Head of caudate nucleus (tissue), 42 donors: ENCODE data around the gene GBF1.
A peak's percentile ranks its signal among the peaks of the same experiment; 100 is the strongest.

Experiments
- DNase-seq, 42 donors: peaks; one replicate each; pipeline versions ENCODE4 v3.0.0 to v3.0.0-alpha.2; 2020 to 2021; ENCODE audit warnings: mixed read lengths in 7 of 42
- intact Hi-C: fragments of 100-400 bp; cut with DNase I; formaldehyde crosslinking; loops from one replicate; pipeline ENCODE4 v1.15.0; 2022

The GBF1 gene

GRCh38 chr10:102411341-102412255 lies 166.3 kb downstream of the GBF1 start:
- intact Hi-C loops: no loop called here
- no peak for DNase-seq

GRCh38 chr10:102412293-102412692 lies 167.0 kb downstream of the GBF1 start:
- intact Hi-C loops: no loop called here
- no peak for DNase-seq

- DNase-seq: peak in 39 of 42 donors; percentile 45 to 93 (median 70)
- intact Hi-C loops: no loop called here
Observed at GRCh38 chr10:102413053-102413705, 167.8 kb downstream of the GBF1 start.

- DNase-seq: no peak
- intact Hi-C loops: no loop called here
Observed at GRCh38 chr10:102413806-102414561, 168.7 kb downstream of the GBF1 start.

GRCh38 chr10:102414749-102415148 lies 169.4 kb downstream of the GBF1 start:
- intact Hi-C loops: no loop called here
- peak in 1 of 42 donors; percentile 3 for DNase-seq

GRCh38 chr10:102416283-102416682 lies 171.0 kb downstream of the GBF1 start:
- no peak for DNase-seq
- intact Hi-C loops: no loop called here

- intact Hi-C loops: no loop called here
- DNase-seq: no peak
Observed at GRCh38 chr10:102416695-102417094, 171.4 kb downstream of the GBF1 start.

- DNase-seq: peak in 33 of 42 donors; percentile 25 to 80 (median 64)
- intact Hi-C loops: no loop called here
Observed at GRCh38 chr10:102418622-102419268, 173.4 kb downstream of the GBF1 start, which contains the start of gene PSD. Gene PSD (minus strand): TSS chr10:102418785. CDS start chr10:102417038, 1,747 bp downstream.

GRCh38 chr10:102419269-102420180 lies 174.2 kb downstream of the GBF1 start:
- intact Hi-C loops: loop anchor here (5.0 to 10.0 kb wide), 2 partner anchors 43 to 165 kb away; no protein-coding TSS in a partner anchor
- peak in 41 of 42 donors; percentile 56 to 91 (median 81) for DNase-seq

GRCh38 chr10:102420181-102420713 lies 174.9 kb downstream of the GBF1 start:
- intact Hi-C loops: loop anchor here (5.0 to 10.0 kb wide), 2 partner anchors 42 to 165 kb away; no protein-coding TSS in a partner anchor
- DNase-seq: no peak

- intact Hi-C loops: loop anchor here (5.0 to 10.0 kb wide), 2 partner anchors 41 to 164 kb away; no protein-coding TSS in a partner anchor
- peak; percentile 87 to 98 (median 94) for DNase-seq
Observed at GRCh38 chr10:102420714-102421506, 175.6 kb downstream of the GBF1 start, which contains the start of gene FBXL15. Gene FBXL15 (plus strand): TSS chr10:102420836. CDS start chr10:102421130, 294 bp downstream.

GRCh38 chr10:102421507-102421756 lies 176.1 kb downstream of the GBF1 start:
- intact Hi-C loops: loop anchor here (5.0 to 10.0 kb wide), 2 partner anchors 41 to 163 kb away; no protein-coding TSS in a partner anchor
- DNase-seq: no peak

- intact Hi-C loops: loop anchor here (5.0 to 10.0 kb wide), 2 partner anchors 40 to 163 kb away; no protein-coding TSS in a partner anchor
- peak in 7 of 42 donors; percentile 11 to 55 (median 44) for DNase-seq
Observed at GRCh38 chr10:102421757-102422512, 176.6 kb downstream of the GBF1 start.

- DNase-seq: peak in 40 of 42 donors; percentile 38 to 88 (median 76)
- intact Hi-C loops: loop anchor here (5.0 to 10.0 kb wide), 2 partner anchors 40 to 162 kb away; no protein-coding TSS in a partner anchor
Observed at GRCh38 chr10:102422545-102423129, 177.3 kb downstream of the GBF1 start.

- DNase-seq: no peak
- intact Hi-C loops: loop anchor here (5.0 to 10.0 kb wide), 2 partner anchors 39 to 161 kb away; no protein-coding TSS in a partner anchor
Observed at GRCh38 chr10:102423372-102423968, 178.1 kb downstream of the GBF1 start.
